Naive thymus-derived CD4-positive, alpha-beta T cell (primary cell): ENCODE data around the gene ATP6V0D1. TPM values are rescaled to one million over a fixed set of nuclear protein-coding genes. Genes with fewer than 3 reads are reported as not detected.
A peak's percentile ranks its signal among the peaks of the same experiment; 100 is the strongest.
"Not testable (repeated sequence)": the region's sequence is repeated elsewhere in the genome, so short reads cannot be mapped to it uniquely, and the experiment has no call there.

ENCODE experiments used
- ATAC-seq: fragments of 150-1000 bp; cut with Tn5 transposase; 2 replicates; pipeline ENCODE4 v1.10.0; 2021; ENCODE audit warnings: mild to moderate bottlenecking, moderate library complexity
- CTCF ChIA-PET: fragments of 350-600 bp; sonication (Branson Sonifier 250); formaldehyde crosslinking; loops from one replicate; lab custom pipeline; 2021; ENCODE audit warnings: antibody characterized with exemption; lab: Charles Lee
- POLR2A ChIA-PET: fragments of 350-600 bp; sonication (Branson Sonifier 250); formaldehyde crosslinking; loops from one replicate; lab custom pipeline; 2021; ENCODE audit warnings: antibody characterized with exemption, inconsistent platforms; lab: Charles Lee
- DNase-seq, 9 donors: peaks; one replicate each; pipeline versions ENCODE4 v3.0.0 to v3.0.0-alpha.2; 2020 to 2022; ENCODE audit warnings: mixed read lengths in 1 of 9
- H3K27ac ChIP-seq: one replicate; pipeline ENCODE4 v1.7.0; 2013; ENCODE audit warnings: mild to moderate bottlenecking, low read depth, low read length, moderate library complexity
- H3K27me3 ChIP-seq, 2 donors: one replicate each; pipeline ENCODE4 v1.7.0; 2013; ENCODE audit warnings: low read length in 2 of 2, mild to moderate bottlenecking in 2 of 2, moderate library complexity in 2 of 2; ENCODE audit not compliant: control insufficient read depth in 2 of 2, insufficient read depth in 2 of 2
- H3K36me3 ChIP-seq, 3 experiments: 1 replicate in 2 of 3; 2 replicates in 1 of 3; pipeline ENCODE4 v1.7.0; 2013; ENCODE audit warnings: low read length in 3 of 3, mild to moderate bottlenecking in 3 of 3, moderate library complexity in 1 of 3; ENCODE audit not compliant: insufficient read depth in 3 of 3, control insufficient read depth in 2 of 3
- H3K4me1 ChIP-seq, 2 donors: one replicate each; pipeline ENCODE4 v1.7.0; 2013; ENCODE audit warnings: low read length in 2 of 2, mild to moderate bottlenecking in 2 of 2, moderate library complexity in 1 of 2; ENCODE audit not compliant: control insufficient read depth in 2 of 2, insufficient read depth in 2 of 2
- H3K4me3 ChIP-seq: 2 replicates; pipeline ENCODE4 v1.7.0; 2013; ENCODE audit warnings: mild to moderate bottlenecking, low read length
- H3K9me3 ChIP-seq, 3 experiments: 1 replicate in 2 of 3; 2 replicates in 1 of 3; pipeline ENCODE4 v1.7.0; 2013; ENCODE audit warnings: low read length in 3 of 3; ENCODE audit not compliant: control insufficient read depth in 2 of 3
- H3K27ac Mint-ChIP-seq, 9 donors: one replicate each; pipeline ENCODE4 v1.8.0; 2020 to 2022; ENCODE audit warnings: mixed read lengths in 9 of 9, mild to moderate bottlenecking in 8 of 9, moderate library complexity in 5 of 9, inconsistent platforms in 2 of 9
- H3K27me3 Mint-ChIP-seq, 5 donors: one replicate each; pipeline ENCODE4 v1.8.0; 2021 to 2022; ENCODE audit warnings: mixed read lengths in 5 of 5, mild to moderate bottlenecking in 1 of 5
- H3K36me3 Mint-ChIP-seq, 5 donors: one replicate each; pipeline ENCODE4 v1.8.0; 2020 to 2022; ENCODE audit warnings: mixed read lengths in 5 of 5, mild to moderate bottlenecking in 3 of 5, inconsistent platforms in 1 of 5
- H3K4me1 Mint-ChIP-seq, 7 donors: one replicate each; pipeline ENCODE4 v1.8.0; 2020 to 2022; ENCODE audit warnings: mixed read lengths in 7 of 7, mild to moderate bottlenecking in 3 of 7, inconsistent platforms in 1 of 7
- H3K4me3 Mint-ChIP-seq, 10 donors: one replicate each; pipeline ENCODE4 v1.8.0; 2020 to 2022; ENCODE audit warnings: mild to moderate bottlenecking in 10 of 10, mixed read lengths in 10 of 10, moderate library complexity in 6 of 10, inconsistent platforms in 2 of 10
- H3K9me3 Mint-ChIP-seq, 11 donors: one replicate each; pipeline ENCODE4 v1.8.0; 2020 to 2022; ENCODE audit warnings: mixed read lengths in 11 of 11, mild to moderate bottlenecking in 4 of 11, inconsistent platforms in 1 of 11, moderate library complexity in 1 of 11
- intact Hi-C, 2 donors: fragments of 100-400 bp; cut with micrococcal nuclease; formaldehyde crosslinking; loops; one replicate each; pipeline ENCODE4 v1.15.1; 2023
- polyA plus RNA-seq, 2 donors: library from polyadenylated mRNA; unstranded; fragments of 300-500 nt; fragmentation: Illumina TruSeq; gene quantifications; one replicate each; pipeline ENCODE4 v1.2.3, GENCODE V29; 2021
- total RNA-seq, 6 experiments: library from RNA in 5 of 6; stranded (reverse) in 5 of 6; gene quantifications; 1 replicate in 5 of 6; 2 replicates in 1 of 6; pipeline ENCODE4 v1.2.3 and lab custom pipeline; 2021 to 2026

The ATP6V0D1 gene
- total and polyA plus RNA-seq, 7 experiments from 2014 or later = 35.8 to 104 (median 58.2) TPM

- Histone ChIP-seq H3K4me3 (no peak overlapping the region), H3K9me3 (no peaks in the 10 kb centered on the region), H3K27ac (no peak overlapping the region), H3K4me1 (no peaks in the 10 kb centered on the region), H3K27me3 (peaks cover 3% of the 10 kb centered on the region in 2 donors), H3K36me3 (no peaks in the 10 kb centered on the region)
- H3K27ac Mint-ChIP-seq = no peak overlapping the region
- peaks cover 5 to 15% (median 10%) of the 10 kb centered on the region in 7 donors for H3K4me1 Mint-ChIP-seq
- intact Hi-C loops = loop anchor here in 1 of 2 donors (5.0 kb wide), 1 partner anchor 142 kb away; the partner anchor contains the start of gene PLEKHG4
- ATAC-seq (no peak), DNase-seq (no peak)
- peaks cover 0 to 2% (median 0%) of the 10 kb centered on the region in 11 donors for H3K9me3 Mint-ChIP-seq
- H3K27me3 Mint-ChIP-seq = peaks cover 22 to 40% (median 32%) of the 10 kb centered on the region in 5 donors
- H3K4me3 Mint-ChIP-seq = no peak overlapping the region
- no peaks in the 10 kb centered on the region for H3K36me3 Mint-ChIP-seq
- ChIA-PET POLR2A (no interaction called here), CTCF (no interaction called here)
Measured at GRCh38 chr16:67419502-67419901, 61.5 kb downstream of the ATP6V0D1 start.

- DNase-seq (no peak), ATAC-seq (no peak)
- ChIA-PET CTCF (interaction anchor here (1.0 kb wide), 1 partner anchor 262 kb away, joined by 3 read pairs; no protein-coding TSS in a partner anchor), POLR2A (interaction anchor here (1.3 kb wide), 1 partner anchor 65 kb away, joined by 3 read pairs; no protein-coding TSS in a partner anchor)
- Mint-ChIP-seq H3K27ac (peak overlapping the region in 1 of 9 donors; percentile 33), H3K9me3 (peaks cover 0 to 2% (median 0%) of the 10 kb centered on the region in 11 donors), H3K4me3 (peak overlapping the region in 8 of 10 donors; percentile 3 to 88 (median 60)), H3K4me1 (peaks cover 5 to 15% (median 10%) of the 10 kb centered on the region in 7 donors), H3K36me3 (no peaks in the 10 kb centered on the region), H3K27me3 (peaks cover 22 to 38% (median 34%) of the 10 kb centered on the region in 5 donors)
- H3K9me3 ChIP-seq = no peaks in the 10 kb centered on the region
- intact Hi-C loops = loop anchor here in 1 of 2 donors (5.0 kb wide), 1 partner anchor 140 kb away; the partner anchor contains the start of gene PLEKHG4
- H3K4me3 ChIP-seq = no peak overlapping the region
- H3K4me1 ChIP-seq = no peaks in the 10 kb centered on the region
- H3K36me3 ChIP-seq = no peaks in the 10 kb centered on the region
- H3K27ac ChIP-seq = no peak overlapping the region
- peaks cover 3 to 7% of the 10 kb centered on the region in 2 donors for H3K27me3 ChIP-seq
Measured at GRCh38 chr16:67417333-67418061, 63.5 kb downstream of the ATP6V0D1 start.

DNA sequence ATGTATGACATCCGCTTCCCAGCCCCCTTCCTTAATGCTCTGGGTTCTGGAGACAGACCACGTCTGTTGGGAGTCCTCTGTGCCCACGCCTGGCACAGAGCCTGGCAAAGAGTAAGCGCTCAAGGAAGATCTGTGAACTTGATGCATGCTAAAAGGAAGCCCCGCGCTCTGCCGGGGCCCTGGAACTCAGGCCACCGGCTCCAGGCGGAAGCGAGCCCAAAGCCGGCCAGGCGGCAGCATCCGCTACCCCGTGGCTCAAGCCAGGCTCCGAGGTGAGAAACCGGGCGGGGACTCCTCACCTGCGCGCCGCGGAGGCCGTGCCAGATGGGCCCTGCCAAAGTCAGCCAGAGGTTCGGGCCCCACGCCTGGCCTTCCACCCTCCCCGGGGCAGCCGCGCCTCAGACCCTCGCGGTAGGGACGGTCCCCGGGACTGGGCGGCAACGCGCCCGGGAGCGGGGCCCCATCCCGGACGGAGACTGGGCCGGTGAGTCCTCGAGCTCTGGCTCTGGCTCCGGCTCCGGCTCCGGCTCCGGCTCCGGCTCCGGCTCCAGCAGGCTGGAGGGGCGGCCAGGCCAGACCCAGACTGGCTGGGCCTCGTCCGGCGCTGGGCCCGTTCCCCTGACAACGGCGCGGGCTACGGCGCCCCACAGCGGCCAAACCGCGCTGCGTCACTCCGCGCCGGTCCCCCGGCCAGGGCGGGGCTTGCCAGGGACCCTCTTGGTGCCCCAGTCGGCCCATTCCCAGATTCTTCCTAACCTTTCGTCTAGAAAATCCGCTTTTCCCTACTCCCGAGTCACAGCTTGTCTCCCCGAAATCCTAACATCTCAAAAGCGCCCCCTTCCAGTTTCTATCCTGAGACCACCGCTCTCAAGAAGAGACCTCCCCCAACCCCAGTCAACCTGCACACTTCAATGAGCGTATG, 64.8 kb downstream of the ATP6V0D1 start, which contains the start of gene ZDHHC1:
Gene ZDHHC1 (minus strand): TSS at position 606 of the 922 bp plus-strand sequence. CDS start 8,702 bp downstream, outside the sequence.
- POLR2A ChIA-PET = no interaction called here
- Histone ChIP-seq H3K9me3 (no peaks in the 10 kb centered on the region), H3K27me3 (peaks cover 3 to 4% of the 10 kb centered on the region in 2 donors), H3K4me3 (peak within 1 kb of the TSS; percentile 30), H3K36me3 (no peaks in the 10 kb centered on the region), H3K27ac (no peak within 1 kb of the TSS), H3K4me1 (no peaks in the 10 kb centered on the region)
- DNase-seq (peak in 5 of 9 donors; percentile 19 to 76 (median 45)), ATAC-seq (peak; percentile 90)
- Mint-ChIP-seq H3K27me3 (peaks cover 22 to 42% (median 34%) of the 10 kb centered on the region in 5 donors), H3K4me3 (peak within 1 kb of the TSS; percentile 67 to 88 (median 76)), H3K36me3 (no peaks in the 10 kb centered on the region), H3K9me3 (peaks cover 0 to 2% (median 0%) of the 10 kb centered on the region in 11 donors), H3K4me1 (peaks cover 5 to 15% (median 10%) of the 10 kb centered on the region in 7 donors), H3K27ac (peak within 1 kb of the TSS in 3 of 9 donors; percentile 11 to 82 (median 63))
- intact Hi-C loops = loop anchor here (1.0 to 5.0 kb wide), 3 partner anchors 67 to 439 kb away; partner anchors contain the start of gene PLEKHG4 (in 1 of the 2)
- CTCF ChIA-PET = interaction anchor here (0.7 kb wide), 1 partner anchor 36 kb away, joined by 3 read pairs; no protein-coding TSS in a partner anchor

- H3K36me3 ChIP-seq, DNase-seq, H3K36me3 Mint-ChIP-seq, H3K9me3 Mint-ChIP-seq, CTCF ChIA-PET, H3K9me3 ChIP-seq, POLR2A ChIA-PET, H3K27ac ChIP-seq, ATAC-seq, H3K27me3 ChIP-seq, H3K4me1 ChIP-seq: not testable (repeated sequence)
- H3K27me3 Mint-ChIP-seq = peaks cover 22 to 44% (median 34%) of the 10 kb centered on the region in 5 donors
- peak overlapping the region; percentile 30 for H3K4me3 ChIP-seq
- peaks cover 5 to 15% (median 10%) of the 10 kb centered on the region in 7 donors for H3K4me1 Mint-ChIP-seq
- peak overlapping the region in 2 of 9 donors; percentile 60 to 63 for H3K27ac Mint-ChIP-seq
- intact Hi-C loops = loop anchor here in 1 of 2 donors (5.0 kb wide), 1 partner anchor 138 kb away; the partner anchor contains the start of gene PLEKHG4
- H3K4me3 Mint-ChIP-seq = peak overlapping the region in 8 of 10 donors; percentile 38 to 80 (median 48)
Measured at GRCh38 chr16:67415421-67415820, 65.5 kb downstream of the ATP6V0D1 start.

DNA sequence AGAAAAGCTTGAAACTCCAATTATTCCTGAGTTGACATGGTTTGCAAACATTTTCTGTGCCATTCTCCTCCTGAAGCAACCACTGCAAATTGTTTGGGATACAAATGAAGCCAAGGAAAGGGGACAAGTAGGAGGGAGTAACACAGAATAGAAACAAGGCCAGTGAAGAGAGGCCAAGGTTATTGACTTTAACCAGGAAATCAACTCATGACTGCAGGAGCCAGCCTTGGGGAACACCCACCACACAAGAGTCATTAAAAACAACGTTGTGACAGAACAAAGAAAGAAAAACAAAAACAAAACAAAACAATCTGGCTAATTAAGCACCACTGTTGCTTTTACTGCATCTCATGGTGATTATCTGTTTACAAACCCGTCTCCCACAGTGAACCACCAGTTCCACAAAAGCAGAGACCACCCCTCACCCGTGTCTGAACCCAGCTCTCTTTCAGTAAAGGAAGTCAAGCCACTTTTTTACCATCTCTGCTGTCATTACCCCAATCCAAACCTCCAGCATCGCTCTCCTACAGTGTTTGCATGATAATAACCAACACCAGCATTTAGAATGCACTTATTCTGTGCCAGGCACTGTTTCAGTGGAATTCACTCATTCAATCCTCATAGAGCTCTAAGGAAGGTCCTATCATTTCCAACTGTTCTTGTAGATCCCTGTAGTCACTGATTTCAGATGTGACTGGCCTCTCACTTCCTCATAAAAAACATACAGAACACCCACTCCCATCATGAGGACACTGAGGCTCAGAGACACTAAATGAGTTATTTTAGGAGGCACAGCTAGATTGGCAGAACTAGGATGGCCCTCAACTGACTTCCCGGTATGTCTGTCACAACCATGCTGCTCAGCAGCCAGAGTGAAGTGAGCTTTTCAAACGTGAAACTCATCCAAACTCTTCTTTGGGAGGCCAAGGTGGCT, 66.7 kb downstream of the ATP6V0D1 start:
- no peak for ATAC-seq
- Histone ChIP-seq H3K4me1 (no peaks in the 10 kb centered on the region), H3K27ac (no peak overlapping the region), H3K27me3 (peaks cover 3 to 4% of the 10 kb centered on the region in 2 donors), H3K9me3 (no peaks in the 10 kb centered on the region), H3K36me3 (no peaks in the 10 kb centered on the region), H3K4me3 (no peak overlapping the region)
- Mint-ChIP-seq H3K27ac (no peak overlapping the region), H3K9me3 (peaks cover 0 to 2% (median 0%) of the 10 kb centered on the region in 11 donors), H3K4me1 (peaks cover 5 to 15% (median 10%) of the 10 kb centered on the region in 7 donors), H3K36me3 (no peaks in the 10 kb centered on the region), H3K4me3 (peak overlapping the region in 1 of 10 donors; percentile 3), H3K27me3 (peaks cover 24 to 40% (median 28%) of the 10 kb centered on the region in 5 donors)
- intact Hi-C loops = no loop called here
- DNase-seq = no peak
- ChIA-PET CTCF (interaction anchor here (0.6 kb wide), 1 partner anchor 346 kb away, joined by 3 read pairs; no protein-coding TSS in a partner anchor), POLR2A (no interaction called here)
